Mesendoderm (in vitro differentiated cells): ENCODE results near the gene IARS1.

Source experiments
- DNase-seq: peaks from one replicate; pipeline ENCODE4 v3.0.0; 2013
- H2AK5ac ChIP-seq: 2 replicates; pipeline ENCODE4 v1.6.1; 2013; ENCODE audit warnings: low read length, inconsistent platforms
- H2BK120ac ChIP-seq: 2 replicates; pipeline ENCODE4 v1.6.1; 2013; ENCODE audit warnings: low read depth, mild to moderate bottlenecking, low read length, moderate library complexity, mixed read lengths
- H2BK15ac ChIP-seq: replicated peaks from 2 replicates; pipeline ENCODE4 v1.6.1; 2013; ENCODE audit warnings: low read depth, mild to moderate bottlenecking, moderate library complexity
- H2BK5ac ChIP-seq: 2 replicates; pipeline ENCODE4 v1.6.1; 2013; ENCODE audit warnings: low read length, inconsistent platforms
- H3K18ac ChIP-seq: 2 replicates; pipeline ENCODE4 v1.6.1; 2013; ENCODE audit warnings: mild to moderate bottlenecking, low read length, mixed read lengths
- H3K23ac ChIP-seq: one replicate; pipeline ENCODE4 v1.6.1; 2013; ENCODE audit warnings: low read length
- H3K27ac ChIP-seq: 2 replicates; pipeline ENCODE4 v1.5.1; 2013; ENCODE audit warnings: low read depth, mild to moderate bottlenecking, inconsistent platforms, low read length, moderate library complexity
- H3K27me3 ChIP-seq: 2 replicates; pipeline ENCODE4 v1.6.1; 2013; ENCODE audit warnings: low read length, control low read depth, mild to moderate bottlenecking, inconsistent platforms; ENCODE audit not compliant: insufficient read depth, poor library complexity
- H3K36me3 ChIP-seq: 2 replicates; pipeline ENCODE4 v1.6.1; 2013; ENCODE audit warnings: low read length, inconsistent platforms; ENCODE audit not compliant: control insufficient read depth, insufficient read depth
- H3K4ac ChIP-seq: one replicate; pipeline ENCODE4 v1.6.1; 2013; ENCODE audit warnings: low read depth, mild to moderate bottlenecking, low read length, moderate library complexity
- H3K4me1 ChIP-seq: 2 replicates; pipeline ENCODE4 v1.6.1; 2013; ENCODE audit warnings: low read depth, low read length, inconsistent platforms; ENCODE audit not compliant: control insufficient read depth
- H3K4me2 ChIP-seq: 2 replicates; pipeline ENCODE4 v1.6.1; 2013; ENCODE audit warnings: low read length
- H3K4me3 ChIP-seq: 2 replicates; pipeline ENCODE4 v1.5.1; 2013; ENCODE audit warnings: mild to moderate bottlenecking, low read length
- H3K56ac ChIP-seq: one replicate; pipeline ENCODE4 v1.6.1; 2013; ENCODE audit warnings: low read length
- H3K79me1 ChIP-seq: 2 replicates; pipeline ENCODE4 v1.6.1; 2013; ENCODE audit warnings: low read length, inconsistent platforms
- H3K79me2 ChIP-seq: 2 replicates; pipeline ENCODE4 v1.6.1; 2013; ENCODE audit warnings: mild to moderate bottlenecking, low read length; ENCODE audit not compliant: control insufficient read depth, insufficient read depth
- H3K9ac ChIP-seq: 2 replicates; pipeline ENCODE4 v1.6.1; 2013; ENCODE audit warnings: low read length, inconsistent platforms
- H4K5ac ChIP-seq: one replicate; pipeline ENCODE4 v1.6.1; 2013; ENCODE audit warnings: low read length
- H4K8ac ChIP-seq: one replicate; pipeline ENCODE4 v1.6.1; 2013; ENCODE audit warnings: low read depth, mild to moderate bottlenecking, control low read depth, low read length, moderate library complexity
- WGBS: extraction: QIAGEN DNeasy Blood & Tissue Kit; methylation state at CpG from one replicate; pipeline ENCODE4 v1.1.7; 2013; ENCODE audit warnings: low lambda C conversion rate, missing lambda C conversion rate; ENCODE audit not compliant: insufficient coverage; ENCODE audit errors: extremely low coverage; 5-methylcytosine and 5-hydroxymethylcytosine counted together

IARS1 gene

GRCh38 chr9:92324431-92324830 is 30.9 kb upstream of the IARS1 start:
- Histone ChIP-seq H3K4me1 (no peaks in the 10 kb centered on the region), H3K56ac (peak overlapping the region; percentile 95), H2AK5ac (no peak overlapping the region), H3K4me2 (peak overlapping the region; percentile 45), H3K36me3 (peaks cover 3% of the 10 kb centered on the region), H2BK5ac (no peak overlapping the region), H3K4ac (no peak overlapping the region), H2BK15ac (no peak overlapping the region), H3K9ac (peak overlapping the region; percentile 91), H3K79me1 (peaks cover 2% of the 10 kb centered on the region), H4K8ac (no peak overlapping the region), H3K18ac (no peak overlapping the region), H4K5ac (no peak overlapping the region), H3K27me3 (no peaks in the 10 kb centered on the region), H3K4me3 (peak overlapping the region; percentile 60), H2BK120ac (no peak overlapping the region), H3K23ac (no peak overlapping the region), H3K27ac (no peak overlapping the region), H3K79me2 (peaks cover 11% of the 10 kb centered on the region)
- peak; percentile 1 for DNase-seq
- no CpG with 5 or more reads among the region's 2 CpGs for WGBS

- Histone ChIP-seq H3K4ac (no peak overlapping the region), H3K4me3 (no peak overlapping the region), H3K36me3 (peaks cover 10% of the 10 kb centered on the region), H3K27me3 (no peaks in the 10 kb centered on the region), H3K9ac (no peak overlapping the region), H3K79me1 (peaks cover 2% of the 10 kb centered on the region), H2BK5ac (no peak overlapping the region), H3K79me2 (no peaks in the 10 kb centered on the region), H2BK120ac (no peak overlapping the region), H3K23ac (no peak overlapping the region), H3K4me1 (no peaks in the 10 kb centered on the region), H3K18ac (no peak overlapping the region), H4K8ac (no peak overlapping the region), H3K27ac (no peak overlapping the region), H3K56ac (no peak overlapping the region), H2AK5ac (no peak overlapping the region), H3K4me2 (no peak overlapping the region), H2BK15ac (no peak overlapping the region), H4K5ac (no peak overlapping the region)
- 100% methylated on average over 3 of the region's 5 CpGs for WGBS
- no peak for DNase-seq
Measured at GRCh38 chr9:92315456-92315855, 22.0 kb upstream of the IARS1 start.

- Histone ChIP-seq H2BK15ac (no peak overlapping the region), H3K79me2 (no peaks in the 10 kb centered on the region), H3K18ac (no peak overlapping the region), H3K9ac (no peak overlapping the region), H2BK120ac (no peak overlapping the region), H3K27me3 (no peaks in the 10 kb centered on the region), H3K23ac (no peak overlapping the region), H2BK5ac (no peak overlapping the region), H3K36me3 (peaks cover 12% of the 10 kb centered on the region), H3K4me2 (no peak overlapping the region), H3K4me3 (no peak overlapping the region), H4K5ac (no peak overlapping the region), H2AK5ac (no peak overlapping the region), H3K4ac (no peak overlapping the region), H3K56ac (no peak overlapping the region), H3K27ac (no peak overlapping the region), H3K4me1 (no peaks in the 10 kb centered on the region), H3K79me1 (peaks cover 2% of the 10 kb centered on the region), H4K8ac (no peak overlapping the region)
- no peak for DNase-seq
- no CpG with 5 or more reads among the region's 2 CpGs for WGBS
Measured at GRCh38 chr9:92313624-92314012, 20.1 kb upstream of the IARS1 start.

GRCh38 chr9:92312887-92313623 is 19.6 kb upstream of the IARS1 start:
- no peak overlapping the region for H3K4ac ChIP-seq
- H2AK5ac ChIP-seq: no peak overlapping the region
- H3K27ac ChIP-seq: no peak overlapping the region
- H3K36me3 ChIP-seq: peaks cover 15% of the 10 kb centered on the region
- no peak overlapping the region for H3K23ac ChIP-seq
- no peak overlapping the region for H4K8ac ChIP-seq
- H3K79me2 ChIP-seq: no peaks in the 10 kb centered on the region
- no peak overlapping the region for H3K4me2 ChIP-seq
- no peak overlapping the region for H3K18ac ChIP-seq
- H3K4me3 ChIP-seq: no peak overlapping the region
- no peaks in the 10 kb centered on the region for H3K27me3 ChIP-seq
- H3K4me1 ChIP-seq: no peaks in the 10 kb centered on the region
- H2BK5ac ChIP-seq: no peak overlapping the region
- H3K56ac ChIP-seq: no peak overlapping the region
- H3K79me1 ChIP-seq: peaks cover 2% of the 10 kb centered on the region
- no peak overlapping the region for H2BK120ac ChIP-seq
- no peak overlapping the region for H2BK15ac ChIP-seq
- no CpG with 5 or more reads among the region's 6 CpGs for WGBS
- H4K5ac ChIP-seq: no peak overlapping the region
- H3K9ac ChIP-seq: no peak overlapping the region
- DNase-seq: no peak

- Histone ChIP-seq H3K23ac (no peak overlapping the region), H3K56ac (no peak overlapping the region), H3K79me2 (no peaks in the 10 kb centered on the region), H3K4me2 (no peak overlapping the region), H3K4ac (no peak overlapping the region), H2AK5ac (no peak overlapping the region), H3K79me1 (peaks cover 2% of the 10 kb centered on the region), H3K36me3 (peaks cover 12% of the 10 kb centered on the region), H3K27ac (no peak overlapping the region), H3K9ac (no peak overlapping the region), H2BK15ac (no peak overlapping the region), H3K4me3 (no peak overlapping the region), H2BK120ac (no peak overlapping the region), H2BK5ac (no peak overlapping the region), H3K27me3 (no peaks in the 10 kb centered on the region), H3K4me1 (no peaks in the 10 kb centered on the region), H4K5ac (no peak overlapping the region), H3K18ac (no peak overlapping the region), H4K8ac (no peak overlapping the region)
- WGBS: no CpG with 5 or more reads among the region's 3 CpGs
- no peak for DNase-seq
Measured at GRCh38 chr9:92310562-92310961, 17.1 kb upstream of the IARS1 start.

GRCh38 chr9:92308893-92309292 is 15.4 kb upstream of the IARS1 start:
- H3K4me3 ChIP-seq: no peak overlapping the region
- no peak overlapping the region for H2BK5ac ChIP-seq
- no peak overlapping the region for H4K8ac ChIP-seq
- no peak overlapping the region for H2AK5ac ChIP-seq
- no peak overlapping the region for H3K27ac ChIP-seq
- no peak overlapping the region for H4K5ac ChIP-seq
- no peak overlapping the region for H3K18ac ChIP-seq
- peaks cover 12% of the 10 kb centered on the region for H3K36me3 ChIP-seq
- H3K23ac ChIP-seq: no peak overlapping the region
- no peak overlapping the region for H3K9ac ChIP-seq
- H3K4me1 ChIP-seq: no peaks in the 10 kb centered on the region
- no peak for DNase-seq
- H2BK120ac ChIP-seq: no peak overlapping the region
- no peak overlapping the region for H3K56ac ChIP-seq
- peaks cover 2% of the 10 kb centered on the region for H3K79me1 ChIP-seq
- no peak overlapping the region for H3K4ac ChIP-seq
- no peak overlapping the region for H2BK15ac ChIP-seq
- no peak overlapping the region for H3K4me2 ChIP-seq
- no peaks in the 10 kb centered on the region for H3K27me3 ChIP-seq
- H3K79me2 ChIP-seq: no peaks in the 10 kb centered on the region
